ENCODE data around the gene USP14.

USP14 gene

DNA sequence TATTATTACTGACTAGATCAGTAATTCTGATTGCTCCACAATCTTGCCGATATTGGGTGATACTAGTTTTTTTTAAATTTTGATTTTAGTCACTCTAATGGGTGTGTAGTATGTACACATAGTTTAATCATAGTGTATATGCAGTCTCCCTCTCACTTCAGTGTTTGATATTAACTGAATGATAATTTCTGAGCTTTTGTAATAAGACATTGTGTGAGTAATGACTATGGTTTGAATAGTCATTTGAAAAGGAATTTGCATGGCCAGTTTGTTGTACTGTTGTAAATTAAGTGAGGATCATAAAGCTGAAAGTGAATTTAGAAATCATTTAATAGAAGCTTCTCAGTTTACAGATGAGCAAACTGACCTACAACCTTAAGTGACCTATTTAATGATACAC, 33.4 kb downstream of the USP14 start:
- ChIA-PET CTCF (no interaction called here), POLR2A (no interaction called here)
- no peak for TF ChIP-seq BHLHE40 (IDR thresholded peaks at IDR 0.05; ENCODE audit: borderline replicate concordance)
- no peak for TF ChIP-seq ARNT (IDR thresholded peaks at IDR 0.05)
- TF ChIP-seq FOXK2 (IDR thresholded peaks at IDR 0.05): no peak
- no peak for TF ChIP-seq SP1 (IDR thresholded peaks at IDR 0.05)
- TF ChIP-seq ZNF384 (IDR thresholded peaks at IDR 0.05): no peak
- TF ChIP-seq FOXM1 (IDR thresholded peaks at IDR 0.05; ENCODE audit: borderline replicate concordance): no peak
- TF ChIP-seq, protein P1, sequence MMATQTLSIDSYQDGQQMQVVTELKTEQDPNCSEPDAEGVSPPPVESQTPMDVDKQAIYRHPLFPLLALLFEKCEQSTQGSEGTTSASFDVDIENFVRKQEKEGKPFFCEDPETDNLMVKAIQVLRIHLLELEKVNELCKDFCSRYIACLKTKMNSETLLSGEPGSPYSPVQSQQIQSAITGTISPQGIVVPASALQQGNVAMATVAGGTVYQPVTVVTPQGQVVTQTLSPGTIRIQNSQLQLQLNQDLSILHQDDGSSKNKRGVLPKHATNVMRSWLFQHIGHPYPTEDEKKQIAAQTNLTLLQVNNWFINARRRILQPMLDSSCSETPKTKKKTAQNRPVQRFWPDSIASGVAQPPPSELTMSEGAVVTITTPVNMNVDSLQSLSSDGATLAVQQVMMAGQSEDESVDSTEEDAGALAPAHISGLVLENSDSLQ (IDR thresholded peaks at IDR 0.05): no peak
- no peak for TF ChIP-seq L3MBTL2 (conservative IDR thresholded peaks at IDR 0.05)
- no peak for TF ChIP-seq SUZ12 (IDR thresholded peaks at IDR 0.05)
- no peak for DNase-seq (ENCODE audit: extremely low spot score)

- no peak for DNase-seq (ENCODE audit: extremely low spot score)
- no peak for TF ChIP-seq ELF4 (IDR thresholded peaks at IDR 0.05)
- TF ChIP-seq, protein P1 (IDR thresholded peaks at IDR 0.05): no peak
- no peak for TF ChIP-seq FOXA1 (IDR thresholded peaks at IDR 0.05)
- TF ChIP-seq BHLHE40 (IDR thresholded peaks at IDR 0.05; ENCODE audit: borderline replicate concordance): no peak
- TF ChIP-seq ZNF384 (IDR thresholded peaks at IDR 0.05): no peak
- no peak for TF ChIP-seq FOXM1 (IDR thresholded peaks at IDR 0.05; ENCODE audit: borderline replicate concordance)
- no peak for TF ChIP-seq SP1 (IDR thresholded peaks at IDR 0.05)
- no peak for TF ChIP-seq NFRKB (IDR thresholded peaks at IDR 0.05)
- no peak for TF ChIP-seq HDGF (IDR thresholded peaks at IDR 0.05; ENCODE audit: borderline replicate concordance)
- TF ChIP-seq TARDBP (IDR thresholded peaks at IDR 0.05): no peak
- TF ChIP-seq CTBP1 (IDR thresholded peaks at IDR 0.05; ENCODE audit: borderline replicate concordance): no peak
- no peak for TF ChIP-seq L3MBTL2 (conservative IDR thresholded peaks at IDR 0.05)
- no peak for TF ChIP-seq FOXK2 (IDR thresholded peaks at IDR 0.05)
- no peak for TF ChIP-seq ARNT (IDR thresholded peaks at IDR 0.05)
- TF ChIP-seq LEF1 (IDR thresholded peaks at IDR 0.05; ENCODE audit: borderline replicate concordance): no peak
- ChIA-PET CTCF (no interaction called here), POLR2A (no interaction called here)
These were observed 34.4 kb downstream of the USP14 start for GRCh38 chr18:192801-193200.

DNA sequence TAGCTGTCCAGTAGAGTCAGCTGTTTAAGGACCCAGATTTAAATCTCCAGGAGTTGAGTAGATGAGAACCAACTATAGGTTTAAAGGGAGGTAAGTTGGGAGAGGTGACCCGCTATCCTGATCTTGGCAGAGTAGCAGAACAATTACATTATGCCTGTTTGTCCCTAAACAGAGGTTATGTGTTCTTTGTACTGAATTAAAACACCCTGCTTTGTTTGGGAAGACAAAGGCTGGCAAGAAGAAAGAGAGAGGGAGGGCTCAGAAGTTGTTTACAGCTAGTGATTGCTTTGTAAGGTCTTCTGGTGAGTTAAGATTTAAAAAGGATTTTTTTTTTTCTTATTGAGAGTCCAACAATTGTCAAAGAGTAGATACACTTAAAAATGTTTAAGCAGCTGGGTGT, 37.3 kb downstream of the USP14 start:
- no peak for TF ChIP-seq CTBP1 (IDR thresholded peaks at IDR 0.05; ENCODE audit: borderline replicate concordance)
- TF ChIP-seq L3MBTL2 (conservative IDR thresholded peaks at IDR 0.05): no peak
- no peak for TF ChIP-seq SP1 (IDR thresholded peaks at IDR 0.05)
- no peak for TF ChIP-seq ARNT (IDR thresholded peaks at IDR 0.05)
- TF ChIP-seq HDGF (IDR thresholded peaks at IDR 0.05; ENCODE audit: borderline replicate concordance): no peak
- TF ChIP-seq ELF4 (IDR thresholded peaks at IDR 0.05): no peak
- TF ChIP-seq FOXA1 (IDR thresholded peaks at IDR 0.05): no peak
- TF ChIP-seq NFRKB (IDR thresholded peaks at IDR 0.05): no peak
- TF ChIP-seq, protein P1 (IDR thresholded peaks at IDR 0.05): no peak
- no peak for TF ChIP-seq BHLHE40 (IDR thresholded peaks at IDR 0.05; ENCODE audit: borderline replicate concordance)
- TF ChIP-seq FOXM1 (IDR thresholded peaks at IDR 0.05; ENCODE audit: borderline replicate concordance): no peak
- no peak for TF ChIP-seq ZNF384 (IDR thresholded peaks at IDR 0.05)
- ChIA-PET CTCF (interaction anchor here (0.6 kb wide), 1 partner anchor 399 kb away, joined by 3 read pairs; no protein-coding TSS in a partner anchor), POLR2A (no interaction called here)
- DNase-seq (ENCODE audit: extremely low spot score): no peak

- no peak for DNase-seq (ENCODE audit: extremely low spot score)
- POLR2A ChIA-PET: no interaction called here
- TF ChIP-seq HDGF (IDR thresholded peaks at IDR 0.05; ENCODE audit: borderline replicate concordance): no peak
- TF ChIP-seq, protein P1 (IDR thresholded peaks at IDR 0.05): no peak
- no peak for TF ChIP-seq NFRKB (IDR thresholded peaks at IDR 0.05)
- no peak for TF ChIP-seq CTBP1 (IDR thresholded peaks at IDR 0.05; ENCODE audit: borderline replicate concordance)
- no peak for TF ChIP-seq ARNT (IDR thresholded peaks at IDR 0.05)
- no peak for TF ChIP-seq BHLHE40 (IDR thresholded peaks at IDR 0.05; ENCODE audit: borderline replicate concordance)
- no peak for TF ChIP-seq ELF4 (IDR thresholded peaks at IDR 0.05)
- no peak for TF ChIP-seq SP1 (IDR thresholded peaks at IDR 0.05)
- TF ChIP-seq ZNF384 (IDR thresholded peaks at IDR 0.05): no peak
- no peak for TF ChIP-seq LEF1 (IDR thresholded peaks at IDR 0.05; ENCODE audit: borderline replicate concordance)
- TF ChIP-seq L3MBTL2 (conservative IDR thresholded peaks at IDR 0.05): no peak
- TF ChIP-seq TARDBP (IDR thresholded peaks at IDR 0.05): no peak
- TF ChIP-seq FOXM1 (IDR thresholded peaks at IDR 0.05; ENCODE audit: borderline replicate concordance): no peak
- no peak for TF ChIP-seq FOXK2 (IDR thresholded peaks at IDR 0.05)
- TF ChIP-seq SUZ12 (IDR thresholded peaks at IDR 0.05): no peak
- no peak for TF ChIP-seq FOXA1 (IDR thresholded peaks at IDR 0.05)
- CTCF ChIA-PET: no interaction called here
These were observed 40.9 kb downstream of the USP14 start for GRCh38 chr18:199214-199613.

- TF ChIP-seq FOXM1 (IDR thresholded peaks at IDR 0.05; ENCODE audit: borderline replicate concordance): no peak
- no peak for DNase-seq (ENCODE audit: extremely low spot score)
- CTCF ChIA-PET: no interaction called here
- POLR2A ChIA-PET: no interaction called here
These were observed 41.4 kb downstream of the USP14 start for GRCh38 chr18:199768-200167.

GRCh38 chr18:210075-210474, 51.7 kb downstream of the USP14 start:
- ChIA-PET POLR2A (no interaction called here), CTCF (no interaction called here)
- DNase-seq (ENCODE audit: extremely low spot score): no peak
- TF ChIP-seq FOXA1 (IDR thresholded peaks at IDR 0.05): no peak
- TF ChIP-seq NFRKB (IDR thresholded peaks at IDR 0.05): no peak
- TF ChIP-seq L3MBTL2 (conservative IDR thresholded peaks at IDR 0.05): no peak
- TF ChIP-seq SP1 (IDR thresholded peaks at IDR 0.05): no peak
- TF ChIP-seq FOXM1 (IDR thresholded peaks at IDR 0.05; ENCODE audit: borderline replicate concordance): no peak
- TF ChIP-seq CTBP1 (IDR thresholded peaks at IDR 0.05; ENCODE audit: borderline replicate concordance): no peak
- no peak for TF ChIP-seq LEF1 (IDR thresholded peaks at IDR 0.05; ENCODE audit: borderline replicate concordance)

All from HEK293T (cell line).